HL-60 (cell line): ENCODE measurements around the gene RAB31.

ENCODE experiments used
- DNase-seq, 2 experiments: peaks; one replicate each; pipeline ENCODE4 v3.0.0-alpha.2; 2010 to 2020; ENCODE audit warnings: low read depth in 1 of 2, low spot score in 1 of 2
- H3K27ac ChIP-seq: fragments of 250-450 bp; sonication (Bioruptor Pico); replicated peaks from 2 replicates; pipeline ENCODE4 v1.5.1; 2020; ENCODE audit warnings: mild to moderate bottlenecking, moderate library complexity
- H3K27me3 ChIP-seq: fragments of 250-450 bp; sonication (Bioruptor Pico); 2 replicates; pipeline ENCODE4 v1.5.1; 2021; ENCODE audit warnings: mild to moderate bottlenecking, moderate library complexity; ENCODE audit not compliant: insufficient read depth, poor library complexity, severe bottlenecking
- H3K4me3 ChIP-seq: replicated peaks from 2 replicates; pipeline ENCODE4 v1.5.1; 2011; ENCODE audit warnings: mild to moderate bottlenecking, control low read depth, low read length; ENCODE audit not compliant: insufficient read depth
- CTCF ChIP-seq: IDR thresholded peaks from one replicate; pipeline ENCODE4 v1.5.1; 2011; ENCODE audit warnings: low read length, control low read depth, inconsistent platforms; ENCODE audit not compliant: insufficient read depth
- GABPA ChIP-seq: IDR thresholded peaks from 2 replicates; pipeline ENCODE4 v1.6.1; 2012; ENCODE audit warnings: low read depth
- POLR2AphosphoS5 ChIP-seq: IDR thresholded peaks from 2 replicates; pipeline ENCODE4 v1.6.1; 2012; ENCODE audit warnings: low read depth
- REST ChIP-seq: IDR thresholded peaks from 2 replicates; pipeline ENCODE4 v1.6.1; 2012; ENCODE audit warnings: low read depth; ENCODE audit not compliant: insufficient replicate concordance
- SPI1 ChIP-seq: IDR thresholded peaks from 2 replicates; pipeline ENCODE4 v1.6.1; 2012; ENCODE audit warnings: low read depth, mild to moderate bottlenecking, borderline replicate concordance

RAB31 gene

GRCh38 chr18:9787036-9787435 lies 78.9 kb downstream of the RAB31 start:
- no peaks in the 10 kb centered on the region for H3K27me3 ChIP-seq
- no peak for DNase-seq
- TF ChIP-seq CTCF, result no peak
- no peak for TF ChIP-seq REST
- no peak for TF ChIP-seq SPI1
- no peak for TF ChIP-seq POLR2AphosphoS5
- TF ChIP-seq GABPA, result no peak
- H3K4me3 ChIP-seq, result no peak overlapping the region
- H3K27ac ChIP-seq, result no peak overlapping the region

- no peak for DNase-seq
- no peak for TF ChIP-seq GABPA
- no peak for TF ChIP-seq REST
- no peak for TF ChIP-seq POLR2AphosphoS5
- no peak for TF ChIP-seq CTCF
- no peak for TF ChIP-seq SPI1
- H3K4me3 ChIP-seq, result no peak overlapping the region
- no peak overlapping the region for H3K27ac ChIP-seq
- H3K27me3 ChIP-seq, result no peaks in the 10 kb centered on the region
Observed at GRCh38 chr18:9787712-9788111, 79.6 kb downstream of the RAB31 start.

GRCh38 chr18:9788140-9788539 lies 80.0 kb downstream of the RAB31 start:
- no peaks in the 10 kb centered on the region for H3K27me3 ChIP-seq
- DNase-seq, result no peak
- TF ChIP-seq CTCF (no peak), SPI1 (no peak), POLR2AphosphoS5 (no peak), REST (no peak), GABPA (no peak)
- no peak overlapping the region for H3K27ac ChIP-seq
- H3K4me3 ChIP-seq, result no peak overlapping the region
